ENCODE data around the gene CNTLN.
"Not testable (repeated sequence)": the region's sequence is repeated elsewhere in the genome, so short reads cannot be mapped to it uniquely, and the experiment has no call there.

Gene CNTLN

DNA sequence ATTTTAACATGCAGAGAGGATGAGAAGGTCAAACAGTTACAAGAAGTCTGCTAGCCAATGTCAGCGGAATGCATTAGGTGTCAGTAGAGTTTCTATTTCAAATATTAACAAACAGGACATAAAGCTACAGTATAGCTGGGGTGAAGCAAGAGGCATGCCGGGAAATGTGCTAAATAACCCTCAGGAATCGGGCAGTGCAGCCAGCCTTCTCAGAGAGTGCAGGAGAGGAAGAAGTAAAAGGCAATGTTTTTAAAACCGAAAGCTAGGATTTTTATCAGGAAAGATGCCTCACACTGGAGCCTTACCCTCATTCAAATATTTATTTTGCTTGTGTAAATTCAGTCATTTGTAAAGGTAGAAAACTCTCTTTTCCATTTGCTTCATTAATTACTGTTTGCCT, 384.9 kb downstream of the CNTLN start:
- no peak for DNase-seq

DNA sequence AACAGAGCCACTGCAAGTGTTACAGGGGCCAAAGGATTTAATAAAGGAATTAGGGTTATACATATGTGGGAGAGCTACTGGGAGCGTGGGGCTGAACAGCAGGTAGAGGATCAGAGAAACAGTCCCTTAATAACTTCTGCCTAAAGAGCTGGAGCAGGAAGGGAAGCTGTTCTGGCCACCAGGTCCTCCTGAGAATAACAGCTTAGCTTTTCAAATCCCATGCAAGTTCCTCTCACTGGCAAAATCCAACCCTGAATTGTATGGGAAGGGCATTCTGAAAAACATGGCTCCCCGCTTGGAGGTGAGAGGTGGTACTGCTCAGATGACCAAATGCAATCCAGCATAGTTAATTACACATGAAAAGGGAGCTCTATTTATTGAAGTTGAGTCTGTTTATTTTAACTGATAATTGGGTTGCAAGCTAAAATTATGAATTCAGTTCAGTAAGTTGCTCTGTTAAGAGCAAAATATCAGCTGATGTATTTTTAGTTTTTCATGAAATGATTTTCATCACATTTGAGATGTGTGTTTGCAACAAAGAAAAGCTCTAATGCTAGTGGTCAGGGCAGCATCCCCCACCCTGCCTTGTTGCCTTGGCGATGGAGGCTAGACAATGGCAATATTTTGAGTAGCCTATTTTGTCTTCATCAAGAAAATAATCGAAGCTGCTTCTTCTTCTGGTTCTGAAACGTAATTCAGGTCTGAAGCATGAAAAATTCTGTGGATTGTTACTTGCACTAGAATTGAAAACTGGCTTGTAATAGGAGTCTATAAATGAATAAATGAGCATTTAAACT, 385.6 kb downstream of the CNTLN start:
- no peak for DNase-seq

DNA sequence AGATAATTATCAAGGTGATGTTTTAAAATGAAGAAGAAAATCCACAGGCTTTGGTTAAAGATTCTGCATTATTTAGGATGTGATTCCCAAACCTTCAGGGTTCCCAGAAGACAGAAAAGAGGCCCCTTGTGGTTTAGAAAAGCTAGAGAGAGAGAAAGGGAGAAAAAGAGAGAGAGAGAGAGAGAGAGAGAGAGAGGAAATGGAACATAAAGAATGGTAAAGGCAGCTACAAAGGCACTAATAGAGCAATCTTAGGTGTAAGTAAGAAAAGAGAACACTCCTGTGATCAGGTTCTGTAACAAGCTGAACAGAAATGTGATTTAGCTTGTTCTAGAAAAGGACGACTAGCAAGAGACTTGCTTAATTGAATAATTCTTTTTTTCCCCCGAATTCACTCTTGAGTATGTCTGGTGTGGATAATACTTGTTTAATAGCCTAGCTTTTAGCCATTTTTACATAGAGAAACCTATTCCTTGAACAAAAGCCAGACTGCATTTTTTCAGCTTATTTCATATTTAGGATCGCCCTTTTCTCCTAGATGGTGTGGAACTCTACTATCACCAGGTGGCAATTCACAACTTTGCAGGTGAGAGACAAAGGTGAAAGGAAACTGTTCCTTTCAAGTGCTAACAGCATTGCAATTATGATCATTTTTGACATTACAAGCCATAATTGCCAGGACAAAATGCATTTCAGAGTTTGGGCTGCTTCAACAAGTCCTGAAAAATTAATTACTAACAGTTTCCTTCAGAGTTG, 386.4 kb downstream of the CNTLN start:
- DNase-seq = no peak

DNA sequence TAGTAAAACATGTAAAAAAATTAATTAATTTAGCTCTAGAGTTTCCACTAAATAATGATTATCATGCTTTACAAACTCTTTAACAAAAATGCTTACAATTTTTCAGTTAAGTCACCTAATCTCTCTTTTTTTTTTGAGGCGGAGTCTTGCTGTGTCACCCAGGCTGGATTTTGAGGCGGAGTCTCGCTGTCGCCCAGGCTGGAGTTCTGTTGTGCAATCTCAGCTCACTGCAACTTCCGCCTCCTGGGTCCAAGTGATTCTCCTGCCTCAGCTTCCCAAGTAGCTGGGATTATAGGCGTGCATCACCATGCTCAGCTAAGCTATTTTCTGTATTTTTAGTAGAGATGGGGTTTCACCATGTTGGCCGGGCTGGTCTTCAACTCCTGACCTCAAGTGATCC, 391.9 kb downstream of the CNTLN start:
- not testable (repeated sequence) for DNase-seq

DNA sequence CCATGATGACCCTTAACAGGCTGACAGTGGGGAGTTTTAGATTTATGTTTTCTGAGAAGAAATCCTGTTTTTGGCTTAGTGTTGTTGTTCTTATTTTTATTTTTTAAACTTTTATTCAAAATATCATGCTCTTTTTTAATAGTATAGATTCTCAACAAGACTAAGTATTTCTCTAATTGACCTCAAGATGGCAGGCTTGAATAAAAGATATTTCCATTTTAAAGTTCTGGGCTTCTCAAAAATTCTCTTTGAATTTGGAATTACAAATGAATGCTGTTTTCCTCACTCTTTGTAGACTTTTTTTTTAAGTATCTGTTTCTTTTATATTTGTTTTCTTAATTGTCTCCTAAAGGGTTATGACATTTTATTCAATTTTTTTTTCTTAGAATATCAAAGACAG, 394.0 kb downstream of the CNTLN start:
- no peak for DNase-seq

DNA sequence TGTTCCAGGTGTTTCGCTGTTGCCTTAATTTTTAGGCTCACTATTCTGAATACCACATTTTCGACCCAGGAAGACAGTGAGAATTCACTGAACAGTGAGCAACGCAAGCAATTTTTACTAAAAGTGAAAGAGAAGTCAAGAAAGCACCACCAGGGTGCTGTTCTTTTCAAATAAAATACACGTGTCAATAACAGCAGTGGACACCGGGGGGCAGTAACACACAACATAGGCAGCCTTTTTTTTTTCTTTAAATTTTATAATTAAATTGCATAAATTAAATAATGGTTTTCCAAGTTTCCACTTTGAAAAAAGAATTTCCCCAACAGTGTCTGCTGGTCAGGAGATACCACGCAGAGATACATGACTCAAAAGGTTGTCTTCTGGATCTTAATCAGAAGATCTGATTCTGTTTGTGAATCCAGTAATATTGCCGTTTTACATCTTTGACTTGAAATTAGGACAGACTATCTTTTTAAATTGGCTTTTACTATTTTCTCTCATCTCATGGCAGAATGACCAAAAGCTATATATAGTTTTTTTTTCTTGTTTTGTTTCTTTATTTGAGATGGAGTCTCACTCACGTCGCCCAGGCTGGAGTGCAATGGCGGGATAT, 396.9 kb downstream of the CNTLN start:
- no peak for DNase-seq

DNA sequence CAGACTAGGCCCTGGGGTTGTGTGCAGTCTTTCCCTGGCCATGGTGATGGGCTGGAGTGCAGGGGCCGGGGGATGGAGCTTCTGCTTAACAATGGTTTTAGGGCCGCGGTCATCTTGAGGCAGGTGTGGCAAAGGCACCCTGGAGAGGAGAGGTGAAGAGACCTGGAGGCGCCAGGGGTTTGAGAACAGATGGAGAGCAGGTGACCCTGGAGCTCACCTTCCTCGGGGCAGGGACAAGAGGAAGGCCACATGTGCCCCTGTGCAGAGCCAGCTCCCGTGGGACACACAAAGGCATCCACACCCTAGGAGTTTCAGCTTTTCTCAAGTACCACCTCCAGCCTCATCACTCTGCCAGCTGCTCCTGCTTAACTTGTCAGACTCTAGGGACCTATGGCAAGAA, 397.6 kb downstream of the CNTLN start:
- DNase-seq = no peak

DNA sequence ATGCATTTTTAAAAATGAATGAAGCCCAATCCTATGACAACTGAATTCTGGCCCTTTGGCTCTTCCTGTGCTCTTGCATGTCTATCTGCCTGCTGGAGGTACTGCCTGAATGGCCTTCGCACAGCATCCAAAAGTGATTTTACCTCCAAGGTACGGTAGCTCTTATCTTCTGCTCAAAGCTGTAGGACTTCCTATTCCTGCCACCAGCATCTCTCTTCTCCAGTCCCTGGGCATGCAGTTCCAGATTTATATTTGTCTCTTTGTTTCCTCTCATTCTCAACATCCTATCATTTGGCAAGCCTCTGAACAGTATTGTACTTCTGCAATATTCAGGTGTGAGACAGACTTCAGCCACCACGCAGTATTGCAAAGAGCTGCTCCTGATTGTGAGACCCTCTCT, 400.3 kb downstream of the CNTLN start:
- no peak for DNase-seq

DNA sequence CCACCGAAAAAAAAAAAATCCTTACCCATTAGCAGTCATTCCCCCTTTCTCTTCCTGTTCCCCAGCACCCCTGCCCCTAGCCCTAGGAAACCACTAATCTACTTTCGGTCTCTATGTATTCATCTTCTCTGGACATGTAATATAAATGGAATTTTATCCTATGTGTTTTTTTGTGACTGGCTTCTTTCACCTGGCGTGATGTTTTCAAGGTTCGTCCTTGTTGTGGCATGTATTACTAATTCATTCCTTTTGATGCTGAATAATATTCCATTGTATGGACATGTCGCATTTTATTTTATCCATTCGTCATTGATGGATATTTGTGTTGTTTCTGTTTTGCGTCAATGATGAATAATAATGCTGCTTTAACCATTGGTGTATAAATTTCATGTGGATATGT, 401.2 kb downstream of the CNTLN start:
- no peak for DNase-seq

DNA sequence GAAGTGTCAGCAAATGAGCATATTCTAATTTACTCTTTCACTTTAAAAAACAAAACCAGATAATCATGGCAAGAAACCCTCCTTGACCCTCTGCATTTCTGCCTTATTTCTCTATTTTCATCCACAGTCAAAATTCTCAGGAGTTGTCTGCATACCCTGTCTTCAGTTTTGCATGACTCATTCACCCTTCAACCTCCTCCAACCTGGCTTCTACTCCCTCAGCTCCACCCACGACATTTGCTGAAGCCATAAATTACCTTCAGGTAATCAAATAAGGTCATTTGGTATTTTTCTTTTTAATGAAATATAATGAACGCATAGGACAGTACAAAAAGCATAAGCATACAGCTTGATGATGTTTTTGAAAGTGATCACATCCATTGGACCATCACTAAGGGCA, 416.2 kb downstream of the CNTLN start:
- no peak for DNase-seq
